Type B pancreatic cell (in vitro differentiated cells): Measurements from ENCODE around the gene TMEM51. TPM values are rescaled to one million over a fixed set of nuclear protein-coding genes. Genes with fewer than 3 reads are reported as not detected.

Experiments used
- DNase-seq: peaks from one replicate; pipeline ENCODE4 v3.0.0; 2021; ENCODE audit warnings: mixed read lengths; ENCODE audit not compliant: unreplicated experiment; ENCODE audit errors: extremely low spot score
- H3K27ac Mint-ChIP-seq: 2 replicates; pipeline ENCODE4 v1.8.0; 2021; ENCODE audit warnings: mild to moderate bottlenecking, mixed read lengths
- H3K27me3 Mint-ChIP-seq: 2 replicates; pipeline ENCODE4 v1.8.0; 2021; ENCODE audit warnings: mixed read lengths
- H3K36me3 Mint-ChIP-seq: 2 replicates; pipeline ENCODE4 v1.8.0; 2021; ENCODE audit warnings: mixed read lengths
- H3K4me1 Mint-ChIP-seq: one replicate; pipeline ENCODE4 v1.8.0; 2021; ENCODE audit warnings: mixed read lengths; ENCODE audit not compliant: unreplicated experiment
- H3K4me3 Mint-ChIP-seq: 2 replicates; pipeline ENCODE4 v1.8.0; 2021; ENCODE audit warnings: mild to moderate bottlenecking, mixed read lengths
- H3K9me3 Mint-ChIP-seq: 2 replicates; pipeline ENCODE4 v1.8.0; 2021; ENCODE audit warnings: mixed read lengths
- CTCF ChIP-seq: fragments of 200-600 bp; sonication (generic); conservative IDR thresholded peaks from 2 replicates; pipeline ENCODE4 v1.5.0; 2021; ENCODE audit warnings: antibody characterized with exemption, mild to moderate bottlenecking
- total RNA-seq: library from RNA; stranded (reverse); gene quantifications from 2 replicates; pipeline ENCODE4 v1.2.1, GENCODE V29; 2021; ENCODE audit warnings: low replicate concordance

Gene TMEM51
- total RNA-seq, 1 donor from 2014 or later = 12.5 TPM

GRCh38 chr1:15224974-15225373 lies 71.4 kb downstream of the TMEM51 start:
- no peaks in the 10 kb centered on the region for H3K9me3 Mint-ChIP-seq
- H3K36me3 Mint-ChIP-seq = peaks cover 2% of the 10 kb centered on the region
- H3K4me1 Mint-ChIP-seq = peaks cover 45% of the 10 kb centered on the region
- TF ChIP-seq CTCF = no peak
- DNase-seq = no peak
- H3K4me3 Mint-ChIP-seq = no peak overlapping the region
- H3K27ac Mint-ChIP-seq = no peak overlapping the region
- no peaks in the 10 kb centered on the region for H3K27me3 Mint-ChIP-seq

GRCh38 chr1:15225461-15225860 lies 71.9 kb downstream of the TMEM51 start:
- Mint-ChIP-seq H3K27me3 (no peaks in the 10 kb centered on the region), H3K27ac (no peak overlapping the region), H3K4me3 (no peak overlapping the region), H3K4me1 (peaks cover 45% of the 10 kb centered on the region), H3K9me3 (no peaks in the 10 kb centered on the region), H3K36me3 (no peaks in the 10 kb centered on the region)
- TF ChIP-seq CTCF = no peak
- no peak for DNase-seq

DNA sequence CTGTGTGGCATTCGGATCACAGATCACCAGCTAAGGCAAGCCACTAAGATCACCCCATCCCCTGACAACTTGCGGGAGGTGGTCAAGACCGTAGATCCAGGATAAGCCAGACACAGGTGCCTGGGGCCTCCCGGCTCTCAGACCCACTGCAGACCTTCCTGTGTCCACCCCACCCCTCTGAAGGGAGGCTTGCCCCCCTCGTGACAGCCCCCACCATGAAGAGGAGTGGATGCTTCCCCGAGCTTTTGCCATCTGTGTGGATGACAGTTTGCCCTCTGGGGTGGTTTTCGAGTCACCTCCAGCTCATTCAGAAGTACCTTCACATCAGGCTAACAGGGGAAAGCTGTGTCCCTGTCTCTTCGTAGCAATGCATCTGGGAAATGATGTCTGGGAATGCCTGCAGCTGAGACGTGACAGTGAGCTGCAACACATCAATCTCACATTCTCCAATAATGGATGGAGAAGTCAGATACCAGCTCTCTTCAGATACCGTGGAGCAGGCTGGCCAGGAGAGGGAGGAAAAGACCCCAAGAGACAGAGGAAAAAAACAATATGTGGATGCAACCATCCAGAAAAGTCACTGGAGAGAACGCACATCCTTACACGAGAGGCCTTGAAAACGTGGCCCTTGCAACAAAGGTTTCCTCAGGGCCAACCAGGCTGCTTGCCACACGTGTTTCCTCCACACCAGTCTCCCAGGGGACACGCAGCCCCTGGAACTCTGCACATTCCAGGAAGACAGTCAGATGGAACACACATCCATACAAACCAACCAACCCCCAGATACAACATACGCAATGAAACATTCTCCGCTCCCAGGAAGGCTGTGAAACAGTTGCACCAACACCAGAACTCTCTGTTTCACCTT lies 73.1 kb downstream of the TMEM51 start:
- Mint-ChIP-seq H3K9me3 (no peaks in the 10 kb centered on the region), H3K4me3 (no peak overlapping the region), H3K36me3 (no peaks in the 10 kb centered on the region), H3K27ac (no peak overlapping the region), H3K4me1 (peaks cover 40% of the 10 kb centered on the region), H3K27me3 (no peaks in the 10 kb centered on the region)
- DNase-seq = no peak
- TF ChIP-seq CTCF = no peak

GRCh38 chr1:15229707-15230131 lies 76.2 kb downstream of the TMEM51 start:
- Mint-ChIP-seq H3K4me1 (peaks cover 22% of the 10 kb centered on the region), H3K4me3 (no peak overlapping the region), H3K36me3 (no peaks in the 10 kb centered on the region), H3K27ac (peak overlapping the region; percentile 39), H3K27me3 (no peaks in the 10 kb centered on the region), H3K9me3 (no peaks in the 10 kb centered on the region)
- no peak for DNase-seq
- no peak for TF ChIP-seq CTCF

GRCh38 chr1:15231714-15232201 lies 78.2 kb downstream of the TMEM51 start:
- H3K36me3 Mint-ChIP-seq = no peaks in the 10 kb centered on the region
- H3K4me1 Mint-ChIP-seq = peaks cover 16% of the 10 kb centered on the region
- no peaks in the 10 kb centered on the region for H3K9me3 Mint-ChIP-seq
- TF ChIP-seq CTCF = no peak
- H3K27ac Mint-ChIP-seq = no peak overlapping the region
- no peak overlapping the region for H3K4me3 Mint-ChIP-seq
- no peaks in the 10 kb centered on the region for H3K27me3 Mint-ChIP-seq
- DNase-seq = no peak
